Caco-2 (cell line): ENCODE data around the gene ZNF532. TPM values are rescaled to one million over a fixed set of nuclear protein-coding genes. Genes with fewer than 3 reads are reported as not detected.

Experiments
- BruUV-seq: library from RNA; stranded (reverse); fragments of 400-500 nt; replicated peaks from 2 replicates; lab custom pipeline; 2021; lab: Mats Ljungman, UMichigan
- CTCF ChIA-PET: fragments of 300-600 bp; sonication (Branson Sonifier 250); formaldehyde crosslinking; loops from one replicate; lab custom pipeline; 2022; ENCODE audit warnings: antibody characterized with exemption; lab: Charles Lee
- POLR2A ChIA-PET: fragments of 300-600 bp; sonication (Branson Sonifier 250); formaldehyde crosslinking; loops from one replicate; lab custom pipeline; 2022; ENCODE audit warnings: antibody characterized with exemption; lab: Charles Lee
- DNase-seq, 2 experiments: peaks; one replicate each; pipeline versions ENCODE4 v3.0.0 to v3.0.0-alpha.2; 2020 to 2022
- H3K27me3 ChIP-seq: replicated peaks from 2 replicates; pipeline ENCODE4 v1.6.0; 2011; ENCODE audit warnings: low read length; ENCODE audit not compliant: control insufficient read depth, insufficient read depth
- H3K36me3 ChIP-seq: 2 replicates; pipeline ENCODE4 v1.5.1; 2011; ENCODE audit warnings: low read length; ENCODE audit not compliant: control insufficient read depth, insufficient read depth
- H3K4me1 ChIP-seq: fragments of 250-450 bp; sonication (Bioruptor Pico); 2 replicates; pipeline ENCODE4 v1.5.1; 2020; ENCODE audit warnings: mild to moderate bottlenecking
- H3K4me3 ChIP-seq: 2 replicates; pipeline ENCODE4 v1.5.1; 2011; ENCODE audit warnings: low read depth, mild to moderate bottlenecking, control low read depth, low read length
- H3K9me3 ChIP-seq: fragments of 250-450 bp; sonication (Bioruptor Pico); 2 replicates; pipeline ENCODE4 v1.5.1; 2020; ENCODE audit warnings: mild to moderate bottlenecking, moderate library complexity
- H3K27ac Mint-ChIP-seq: one replicate; pipeline ENCODE4 v1.8.0; 2022; ENCODE audit warnings: mixed read lengths; ENCODE audit not compliant: unreplicated experiment
- H3K27me3 Mint-ChIP-seq: one replicate; pipeline ENCODE4 v1.8.0; 2022; ENCODE audit warnings: mixed read lengths; ENCODE audit not compliant: insufficient read depth, unreplicated experiment
- H3K36me3 Mint-ChIP-seq: one replicate; pipeline ENCODE4 v1.8.0; 2022; ENCODE audit warnings: mild to moderate bottlenecking, mixed read lengths; ENCODE audit not compliant: insufficient read depth, unreplicated experiment
- H3K4me1 Mint-ChIP-seq: one replicate; pipeline ENCODE4 v1.8.0; 2022; ENCODE audit warnings: low read depth, mixed read lengths; ENCODE audit not compliant: unreplicated experiment
- H3K4me3 Mint-ChIP-seq: one replicate; pipeline ENCODE4 v1.8.0; 2022; ENCODE audit warnings: mild to moderate bottlenecking, moderate library complexity, mixed read lengths; ENCODE audit not compliant: unreplicated experiment
- H3K9me3 Mint-ChIP-seq: one replicate; pipeline ENCODE4 v1.8.0; 2022; ENCODE audit warnings: mixed read lengths; ENCODE audit not compliant: unreplicated experiment
- CTCF ChIP-seq, 2 experiments: fragments of 200-600 bp in 1 of 2; IDR thresholded peaks; 1 replicate in 1 of 2; 2 replicates in 1 of 2; pipeline versions ENCODE4 v1.5.1 to v1.8.0; 2011 to 2022; ENCODE audit warnings: antibody characterized with exemption in 1 of 2, control low read depth in 1 of 2, inconsistent platforms in 1 of 2, low read depth in 1 of 2, low read length in 1 of 2, mild to moderate bottlenecking in 1 of 2, moderate library complexity in 1 of 2; ENCODE audit not compliant: insufficient read depth in 1 of 2, severe bottlenecking in 1 of 2, unreplicated experiment in 1 of 2
- intact Hi-C: fragments of 100-400 bp; cut with micrococcal nuclease; formaldehyde crosslinking; loops from one replicate; pipeline ENCODE4 v1.10.0; 2022; ENCODE audit not compliant: unreplicated experiment
- total RNA-seq: library from RNA; stranded (reverse); gene quantifications from 2 replicates; pipeline ENCODE4 v1.2.3, GENCODE V29; 2022

Gene ZNF532
- total RNA-seq, 1 experiment from 2014 or later = 32.7 TPM

GRCh38 chr18:58856881-58857280 lies 7.8 kb upstream of the ZNF532 start:
- no peaks in the 10 kb centered on the region for H3K4me1 ChIP-seq
- Mint-ChIP-seq H3K27ac (no peak overlapping the region), H3K27me3 (no peaks in the 10 kb centered on the region), H3K36me3 (no peaks in the 10 kb centered on the region), H3K4me3 (no peak overlapping the region), H3K4me1 (no peaks in the 10 kb centered on the region), H3K9me3 (no peaks in the 10 kb centered on the region)
- ChIA-PET POLR2A (no interaction called here), CTCF (no interaction called here)
- no peaks in the 10 kb centered on the region for H3K27me3 ChIP-seq
- intact Hi-C loops = no loop called here
- no TSS peak for BruUV-seq
- no peak for DNase-seq
- TF ChIP-seq CTCF (IDR thresholded peaks at IDR 0.05; ENCODE audit: insufficient read depth in 1 of 2, low read depth in 1 of 2, low read length in 1 of 2, severe bottlenecking in 1 of 2, unreplicated experiment in 1 of 2) = no peak
- no peak overlapping the region for H3K4me3 ChIP-seq
- H3K36me3 ChIP-seq = no peaks in the 10 kb centered on the region
- no peaks in the 10 kb centered on the region for H3K9me3 ChIP-seq

- intact Hi-C loops = no loop called here
- Mint-ChIP-seq H3K9me3 (no peaks in the 10 kb centered on the region), H3K27ac (no peak overlapping the region), H3K36me3 (no peaks in the 10 kb centered on the region), H3K27me3 (no peaks in the 10 kb centered on the region), H3K4me3 (no peak overlapping the region), H3K4me1 (no peaks in the 10 kb centered on the region)
- CTCF ChIA-PET = no interaction called here
- Histone ChIP-seq H3K27me3 (no peaks in the 10 kb centered on the region), H3K9me3 (no peaks in the 10 kb centered on the region), H3K36me3 (no peaks in the 10 kb centered on the region), H3K4me3 (no peak overlapping the region), H3K4me1 (no peaks in the 10 kb centered on the region)
- BruUV-seq = no TSS peak
- POLR2A ChIA-PET = no interaction called here
- no peak for DNase-seq
- no peak for TF ChIP-seq CTCF (IDR thresholded peaks at IDR 0.05; ENCODE audit: insufficient read depth in 1 of 2, low read depth in 1 of 2, low read length in 1 of 2, severe bottlenecking in 1 of 2, unreplicated experiment in 1 of 2)
Observed at GRCh38 chr18:58858591-58859468, 5.8 kb upstream of the ZNF532 start.

- CTCF ChIA-PET = no interaction called here
- no peaks in the 10 kb centered on the region for H3K4me1 Mint-ChIP-seq
- Histone ChIP-seq H3K9me3 (no peaks in the 10 kb centered on the region), H3K4me3 (no peak overlapping the region), H3K27me3 (no peaks in the 10 kb centered on the region), H3K36me3 (no peaks in the 10 kb centered on the region), H3K4me1 (no peaks in the 10 kb centered on the region)
- intact Hi-C loops = loop anchor here (5.0 kb wide), 1 partner anchor 73 kb away; no protein-coding TSS in a partner anchor
- no peak overlapping the region for H3K27ac Mint-ChIP-seq
- H3K36me3 Mint-ChIP-seq = no peaks in the 10 kb centered on the region
- H3K9me3 Mint-ChIP-seq = no peaks in the 10 kb centered on the region
- no peak overlapping the region for H3K4me3 Mint-ChIP-seq
- TF ChIP-seq CTCF (IDR thresholded peaks at IDR 0.05; ENCODE audit: insufficient read depth in 1 of 2, low read depth in 1 of 2, low read length in 1 of 2, severe bottlenecking in 1 of 2, unreplicated experiment in 1 of 2) = no peak
- no peaks in the 10 kb centered on the region for H3K27me3 Mint-ChIP-seq
- POLR2A ChIA-PET = no interaction called here
- DNase-seq = no peak
- BruUV-seq = no TSS peak
Observed at GRCh38 chr18:58859907-58860306, 4.8 kb upstream of the ZNF532 start.
